RWPE2 (cell line): Measurements from ENCODE around the gene ZBTB4.

Experiments used
- ATAC-seq: fragments of 200-7000 bp; cut with Tn5 transposase; 3 replicates; pipeline ENCODE4 v1.9.1; 2021; ENCODE audit warnings: low read depth
- DNase-seq: peaks from one replicate; pipeline ENCODE4 v3.0.0-alpha.2; 2020; ENCODE audit warnings: low spot score
- H3K27ac ChIP-seq: fragments of 450-650 bp; 2 replicates; pipeline ENCODE4 v1.5.1; 2017; ENCODE audit warnings: mild to moderate bottlenecking; ENCODE audit not compliant: poor library complexity, severe bottlenecking
- H3K27me3 ChIP-seq: fragments of 250-450 bp; sonication (Bioruptor Pico); 2 replicates; pipeline ENCODE4 v1.5.1; 2021; ENCODE audit warnings: mild to moderate bottlenecking, moderate library complexity; ENCODE audit not compliant: insufficient read depth, poor library complexity, severe bottlenecking
- H3K36me3 ChIP-seq: fragments of 250-450 bp; sonication (Bioruptor Pico); 2 replicates; pipeline ENCODE4 v1.5.1; 2020; ENCODE audit warnings: low read depth, mild to moderate bottlenecking, moderate library complexity
- H3K4me1 ChIP-seq: fragments of 250-450 bp; sonication (Bioruptor Pico); 2 replicates; pipeline ENCODE4 v1.5.1; 2021; ENCODE audit warnings: mild to moderate bottlenecking, moderate library complexity; ENCODE audit not compliant: insufficient read depth, poor library complexity, severe bottlenecking
- H3K4me3 ChIP-seq: fragments of 250-450 bp; sonication (Bioruptor Pico); 2 replicates; pipeline ENCODE4 v1.5.1; 2021; ENCODE audit warnings: mild to moderate bottlenecking, moderate library complexity; ENCODE audit not compliant: severe bottlenecking
- H3K9me3 ChIP-seq: fragments of 250-450 bp; sonication (Bioruptor Pico); 2 replicates; pipeline ENCODE4 v1.5.1; 2021; ENCODE audit warnings: mild to moderate bottlenecking, moderate library complexity; ENCODE audit not compliant: severe bottlenecking
- CTCF ChIP-seq: fragments of 450-650 bp; IDR thresholded peaks from one replicate; pipeline ENCODE4 v1.5.1; 2017; ENCODE audit warnings: mild to moderate bottlenecking, moderate library complexity; ENCODE audit not compliant: poor library complexity, severe bottlenecking

Gene ZBTB4

GRCh38 chr17:7417056-7417655 lies 62.3 kb downstream of the ZBTB4 start:
- no peak for TF ChIP-seq CTCF
- DNase-seq, result no peak
- no peaks in the 10 kb centered on the region for H3K9me3 ChIP-seq

GRCh38 chr17:7416323-7416722 lies 63.1 kb downstream of the ZBTB4 start:
- DNase-seq, result no peak

More at GRCh38 chr17:7417056-7417655, 62.3 kb downstream of the ZBTB4 start:
- no peaks in the 10 kb centered on the region for H3K36me3 ChIP-seq
- H3K27ac ChIP-seq, result no peak overlapping the region
- H3K4me3 ChIP-seq, result no peak overlapping the region
- no peaks in the 10 kb centered on the region for H3K27me3 ChIP-seq
- no peaks in the 10 kb centered on the region for H3K4me1 ChIP-seq
- no peak for ATAC-seq

GRCh38 chr17:7415784-7416183 lies 63.6 kb downstream of the ZBTB4 start:
- H3K4me3 ChIP-seq, result no peak overlapping the region
- H3K27me3 ChIP-seq, result no peaks in the 10 kb centered on the region
- no peak for ATAC-seq

More at GRCh38 chr17:7416323-7416722, 63.1 kb downstream of the ZBTB4 start:
- Histone ChIP-seq H3K4me1 (no peaks in the 10 kb centered on the region), H3K27me3 (no peaks in the 10 kb centered on the region), H3K9me3 (no peaks in the 10 kb centered on the region), H3K4me3 (no peak overlapping the region), H3K36me3 (no peaks in the 10 kb centered on the region), H3K27ac (no peak overlapping the region)
- ATAC-seq, result no peak
- no peak for TF ChIP-seq CTCF

DNA sequence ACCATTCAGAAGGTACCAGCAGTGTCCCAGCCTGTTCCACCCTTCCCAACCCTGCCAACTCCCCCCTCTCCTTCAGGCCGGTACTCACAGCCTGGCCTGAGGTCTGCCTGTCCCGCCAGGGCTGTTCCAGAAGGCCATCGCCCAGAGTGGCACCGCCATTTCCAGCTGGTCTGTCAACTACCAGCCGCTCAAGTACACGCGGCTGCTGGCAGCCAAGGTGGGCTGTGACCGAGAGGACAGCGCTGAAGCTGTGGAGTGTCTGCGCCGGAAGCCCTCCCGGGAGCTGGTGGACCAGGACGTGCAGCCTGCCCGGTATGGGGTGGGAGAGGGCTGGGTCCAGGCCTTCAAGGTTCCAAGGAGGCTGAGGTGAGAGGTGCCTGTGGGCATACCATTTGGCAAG lies 64.6 kb downstream of the ZBTB4 start:
- H3K27ac ChIP-seq, result no peak overlapping the region
- no peak for TF ChIP-seq CTCF
- no peaks in the 10 kb centered on the region for H3K27me3 ChIP-seq
- no peaks in the 10 kb centered on the region for H3K4me1 ChIP-seq
- DNase-seq (no peak), ATAC-seq (no peak)
- H3K4me3 ChIP-seq, result no peak overlapping the region
- no peaks in the 10 kb centered on the region for H3K9me3 ChIP-seq
- H3K36me3 ChIP-seq, result no peaks in the 10 kb centered on the region

More at GRCh38 chr17:7415784-7416183, 63.6 kb downstream of the ZBTB4 start:
- Histone ChIP-seq H3K36me3 (no peaks in the 10 kb centered on the region), H3K27ac (no peak overlapping the region), H3K9me3 (no peaks in the 10 kb centered on the region), H3K4me1 (no peaks in the 10 kb centered on the region)
- DNase-seq, result no peak
- TF ChIP-seq CTCF, result no peak

DNA sequence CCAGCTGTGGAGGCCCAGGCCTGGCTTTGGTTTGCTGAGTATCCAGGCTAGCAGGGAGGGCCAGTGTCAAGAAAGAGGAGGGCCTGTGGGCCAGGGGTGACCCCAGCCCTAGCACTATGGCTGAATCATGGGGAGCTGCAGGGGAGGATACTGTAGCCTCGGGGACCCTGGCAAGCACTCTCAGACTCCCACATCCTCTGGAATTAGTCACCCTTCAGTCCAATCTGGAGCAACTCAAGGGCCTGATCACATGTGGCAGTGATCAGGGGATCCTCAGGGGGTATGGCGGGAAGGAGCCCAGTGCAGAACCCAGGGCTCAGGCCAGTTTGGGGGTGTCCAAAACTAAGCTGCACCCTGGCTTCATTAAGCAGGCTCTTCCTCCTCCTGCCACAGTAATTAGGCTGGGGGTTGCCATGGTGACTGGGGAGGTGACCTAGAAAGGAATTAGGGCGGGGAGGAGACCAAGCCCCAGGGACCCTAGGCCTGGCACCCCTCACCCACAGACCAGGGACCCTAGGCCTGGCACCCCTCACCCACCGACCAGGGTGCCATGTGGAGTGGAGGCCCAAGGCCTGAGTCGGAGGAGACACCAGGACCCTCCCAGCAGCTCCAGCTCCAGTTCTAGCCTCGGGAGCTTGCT lies 66.0 kb downstream of the ZBTB4 start:
- TF ChIP-seq CTCF, result no peak
- Histone ChIP-seq H3K27me3 (no peaks in the 10 kb centered on the region), H3K36me3 (no peaks in the 10 kb centered on the region), H3K27ac (no peak overlapping the region), H3K4me3 (no peak overlapping the region), H3K9me3 (no peaks in the 10 kb centered on the region), H3K4me1 (no peaks in the 10 kb centered on the region)
- peak; percentile 54 for ATAC-seq
- no peak for DNase-seq
